HepG2 (cell line): ENCODE data around the gene PCBD2. TPM values are rescaled to one million over a fixed set of nuclear protein-coding genes. Genes with fewer than 3 reads are reported as not detected.

Experiments used
- CC2D1A ChIP-seq: sonication (generic); formaldehyde crosslinking; IDR thresholded peaks from 2 replicates; pipeline ENCODE4 v1.8.1; 2023; ENCODE audit warnings: mild to moderate bottlenecking, missing genetic modification reagents
- KDM5B ChIP-seq: sonication (generic); formaldehyde crosslinking; IDR thresholded peaks from 2 replicates; pipeline ENCODE4 v1.4.0; 2020; ENCODE audit warnings: missing genetic modification reagents, mild to moderate bottlenecking, borderline replicate concordance
- MNT ChIP-seq: fragments of 450-650 bp; IDR thresholded peaks from 2 replicates; pipeline ENCODE4 v1.6.1; 2016
- MXD4 ChIP-seq: IDR thresholded peaks from 2 replicates; pipeline ENCODE4 v1.6.1; 2016; ENCODE audit warnings: mild to moderate bottlenecking, missing biosample characterization, missing genetic modification reagents
- MYC ChIP-seq: sonication (generic); formaldehyde crosslinking; IDR thresholded peaks from 2 replicates; pipeline ENCODE4 v1.9.0; 2021; ENCODE audit warnings: missing genetic modification reagents, borderline replicate concordance
- NONO ChIP-seq, 2 experiments: fragments of 450-650 bp in 1 of 2; sonication (generic) in 1 of 2; formaldehyde crosslinking in 1 of 2; IDR thresholded peaks in 1 of 2; conservative IDR thresholded peaks in 1 of 2; 2 replicates each; pipeline versions ENCODE4 v1.6.1 to v1.8.0; 2017 to 2022; ENCODE audit warnings: mild to moderate bottlenecking in 1 of 2, missing genetic modification reagents in 1 of 2, moderate library complexity in 1 of 2
- PLSCR1 ChIP-seq: sonication (generic); formaldehyde crosslinking; IDR thresholded peaks from 2 replicates; pipeline ENCODE4 v1.5.0; 2020; ENCODE audit warnings: missing genetic modification reagents, mild to moderate bottlenecking, borderline replicate concordance
- RBAK ChIP-seq: sonication (generic); formaldehyde crosslinking; IDR thresholded peaks from 2 replicates; pipeline ENCODE4 v1.5.1; 2020; ENCODE audit warnings: mild to moderate bottlenecking, missing genetic modification reagents
- SMAD1 ChIP-seq: sonication (generic); formaldehyde crosslinking; IDR thresholded peaks from 2 replicates; pipeline ENCODE4 v1.4.0; 2020; ENCODE audit warnings: missing genetic modification reagents, low read depth, mild to moderate bottlenecking, borderline replicate concordance
- ZBTB46 ChIP-seq: sonication (generic); formaldehyde crosslinking; IDR thresholded peaks from 2 replicates; pipeline ENCODE4 v1.4.0; 2020; ENCODE audit warnings: mild to moderate bottlenecking, missing genetic modification reagents, borderline replicate concordance
- ZBTB8A ChIP-seq: sonication (generic); formaldehyde crosslinking; IDR thresholded peaks from 2 replicates; pipeline ENCODE4 v1.4.0; 2020; ENCODE audit warnings: mild to moderate bottlenecking, low read depth, missing genetic modification reagents, borderline replicate concordance
- ZNF234 ChIP-seq: sonication (generic); formaldehyde crosslinking; conservative IDR thresholded peaks from 2 replicates; pipeline ENCODE4 v1.5.1; 2020; ENCODE audit warnings: mild to moderate bottlenecking, missing genetic modification reagents
- ZNF414 ChIP-seq: sonication (generic); formaldehyde crosslinking; IDR thresholded peaks from 2 replicates; pipeline ENCODE4 v1.5.0; 2020; ENCODE audit warnings: missing genetic modification reagents
- ZNF460 ChIP-seq: sonication (generic); formaldehyde crosslinking; IDR thresholded peaks from 2 replicates; pipeline ENCODE4 v1.5.1; 2020; ENCODE audit warnings: missing genetic modification reagents, mild to moderate bottlenecking, borderline replicate concordance
- ZNF484 ChIP-seq: sonication (generic); formaldehyde crosslinking; IDR thresholded peaks from 2 replicates; pipeline ENCODE4 v1.5.1; 2020; ENCODE audit warnings: mild to moderate bottlenecking, low read depth, missing genetic modification reagents, borderline replicate concordance
- ZNF574 ChIP-seq: sonication (generic); formaldehyde crosslinking; IDR thresholded peaks from 2 replicates; pipeline ENCODE4 v1.4.0; 2020; ENCODE audit warnings: missing genetic modification reagents
- ZNF598 ChIP-seq: sonication (generic); formaldehyde crosslinking; IDR thresholded peaks from 2 replicates; pipeline ENCODE4 v1.5.1; 2020; ENCODE audit warnings: mild to moderate bottlenecking, missing genetic modification reagents, borderline replicate concordance
- ZNF740 ChIP-seq: sonication (generic); formaldehyde crosslinking; IDR thresholded peaks from 2 replicates; pipeline ENCODE4 v1.4.0; 2020; ENCODE audit warnings: missing genetic modification reagents
- ZNF749 ChIP-seq: sonication (generic); formaldehyde crosslinking; IDR thresholded peaks from 2 replicates; pipeline ENCODE4 v1.8.0; 2022; ENCODE audit warnings: mild to moderate bottlenecking, missing genetic modification reagents, moderate library complexity, borderline replicate concordance
- polyA plus RNA-seq, 8 experiments: library from polyadenylated mRNA; depleted of rRNA in 3 of 8; stranded (reverse) in 7 of 8; unstranded in 1 of 8; fragments of >200 nt; fragmentation: Illumina TruSeq in 4 of 8; extraction: Trizol in 4 of 8; gene quantifications; 2 replicates each; pipeline versions ENCODE4 v1.2.1 to v1.2.3, GENCODE V29; 2011 to 2016; ENCODE audit warnings: low read depth in 4 of 8, missing spikeins in 1 of 8, mixed read lengths in 1 of 8; ENCODE audit not compliant: insufficient read depth in 1 of 8
- total RNA-seq, 5 experiments: library from RNA; depleted of rRNA; stranded (reverse); fragments of >200 nt; fragmentation: Illumina TruSeq; extraction: Trizol; gene quantifications; 2 replicates each; pipeline ENCODE4 v1.2.3, GENCODE V29; 2016; ENCODE audit warnings: low read depth in 1 of 5

PCBD2 gene
- total and polyA plus RNA-seq, 2 of the 13 experiments (the other 11 are each of a cell fraction or from before 2014, with no cell fraction given), result 5.5 to 12.0 TPM

- TF ChIP-seq ZNF574 (CRISPR knock-in tag) (peak; percentile 93), ZNF749 (CRISPR knock-in tag) (peak; percentile 81; the same call in 1 of the 2 replicates), SMAD1 (peak; percentile 95; the same call in 1 of the 2 replicates), ZNF414 (peak; percentile 79; the same call in 1 of the 2 replicates), CC2D1A (no peak), ZNF460 (peak; percentile 67; the same call in 1 of the 2 replicates), MYC (CRISPR knock-in tag) (peak; percentile 93), ZNF484 (CRISPR knock-in tag) (0 out of 2 replicates have a peak, but pooled peaks have one; percentile 40), ZNF598 (CRISPR knock-in tag) (peak; percentile 86; the same call in 1 of the 2 replicates), ZNF234 (CRISPR knock-in tag) (no peak; the same call in 1 of the 2 replicates), MXD4 (CRISPR knock-in tag) (peak; percentile 75), ZBTB8A (CRISPR knock-in tag) (no peak), NONO (IDR thresholded peaks at IDR 0.05) (no peak), NONO (CRISPR knock-in tag; conservative IDR thresholded peaks at IDR 0.05) (peak; percentile 92), MNT (no peak), RBAK (CRISPR knock-in tag) (no peak), ZNF740 (CRISPR knock-in tag) (peak; percentile 84), KDM5B (CRISPR knock-in tag) (peak; percentile 92), ZBTB46 (no peak), PLSCR1 (peak; percentile 70)
These were observed 30.7 kb upstream of the PCBD2 start, which contains the start of gene TXNDC15 (continued) for GRCh38 chr5:134873987-134874830.
